ENCODE results near the gene FBRSL1. TPM values are rescaled to one million over a fixed set of nuclear protein-coding genes. Genes with fewer than 3 reads are reported as not detected.

The FBRSL1 gene
- total and polyA plus RNA-seq, 4 donors = 2.5 to 35.5 (median 5.6) TPM

DNA sequence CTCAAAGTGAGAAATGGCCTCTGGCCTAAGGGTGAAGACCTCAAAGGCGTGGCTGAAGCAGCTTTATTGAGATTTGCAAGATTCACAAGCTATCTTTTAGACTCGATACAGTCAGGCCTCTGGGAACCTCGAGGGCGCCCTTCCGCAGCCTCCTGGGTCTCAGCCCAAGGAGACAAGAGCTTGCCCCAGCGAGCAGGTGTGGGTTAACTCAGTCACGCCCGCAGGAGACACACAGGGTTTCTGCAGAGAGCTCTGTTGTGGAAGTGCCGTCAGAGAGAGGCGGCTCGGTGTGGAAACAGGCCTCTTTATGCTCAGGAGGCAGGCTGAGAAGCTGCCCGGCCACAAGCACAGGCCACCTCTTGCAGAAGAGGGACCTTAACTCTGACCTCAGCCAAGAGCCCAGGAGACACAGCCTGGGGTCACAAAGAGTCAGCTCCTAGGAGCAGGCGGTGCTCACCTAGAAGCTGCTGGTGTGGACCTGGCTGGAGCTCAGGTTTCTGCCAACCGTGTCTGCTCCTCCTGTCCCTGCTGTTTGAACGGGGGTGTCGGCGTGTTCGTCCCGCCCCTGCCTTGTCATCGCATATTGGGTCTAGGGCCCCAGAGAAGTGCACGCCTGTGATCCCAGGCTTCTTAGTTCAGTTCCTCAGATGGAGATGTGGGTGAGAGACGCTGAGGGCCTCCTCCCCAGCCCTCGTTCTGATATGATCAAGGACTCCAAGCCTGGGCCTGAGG lies 42.1 kb upstream of the FBRSL1 start:
- WGBS = 79% methylated on average over 23 of the region's 23 CpGs
- no peak for DNase-seq (ENCODE audit: low spot score)
- Histone ChIP-seq H3K9me3 (ENCODE audit: control insufficient read depth in 4 of 4, low read length in 3 of 4) (no peaks in the 10 kb centered on the region), H3K4me1 (ENCODE audit: control insufficient read depth in 4 of 4, insufficient read depth in 4 of 4, low read length in 3 of 4) (peaks cover 0 to 3% (median 0%) of the 10 kb centered on the region in 4 donors), H3K4me3 (ENCODE audit: low read depth in 1 of 3, low read length in 3 of 3) (no peak overlapping the region), H3K9ac (ENCODE audit: low read depth in 1 of 2, low read length in 2 of 2) (no peak overlapping the region), H3K27ac (ENCODE audit: low read depth in 1 of 2, low read length in 2 of 2) (no peak overlapping the region), H3K27me3 (ENCODE audit: control insufficient read depth in 4 of 4, insufficient read depth in 4 of 4, low read length in 3 of 4) (no peaks in the 10 kb centered on the region), H3K36me3 (ENCODE audit: control insufficient read depth in 4 of 4, insufficient read depth in 3 of 4, low read depth in 1 of 4, low read length in 3 of 4) (no peaks in the 10 kb centered on the region)
- TF ChIP-seq, protein P1, sequence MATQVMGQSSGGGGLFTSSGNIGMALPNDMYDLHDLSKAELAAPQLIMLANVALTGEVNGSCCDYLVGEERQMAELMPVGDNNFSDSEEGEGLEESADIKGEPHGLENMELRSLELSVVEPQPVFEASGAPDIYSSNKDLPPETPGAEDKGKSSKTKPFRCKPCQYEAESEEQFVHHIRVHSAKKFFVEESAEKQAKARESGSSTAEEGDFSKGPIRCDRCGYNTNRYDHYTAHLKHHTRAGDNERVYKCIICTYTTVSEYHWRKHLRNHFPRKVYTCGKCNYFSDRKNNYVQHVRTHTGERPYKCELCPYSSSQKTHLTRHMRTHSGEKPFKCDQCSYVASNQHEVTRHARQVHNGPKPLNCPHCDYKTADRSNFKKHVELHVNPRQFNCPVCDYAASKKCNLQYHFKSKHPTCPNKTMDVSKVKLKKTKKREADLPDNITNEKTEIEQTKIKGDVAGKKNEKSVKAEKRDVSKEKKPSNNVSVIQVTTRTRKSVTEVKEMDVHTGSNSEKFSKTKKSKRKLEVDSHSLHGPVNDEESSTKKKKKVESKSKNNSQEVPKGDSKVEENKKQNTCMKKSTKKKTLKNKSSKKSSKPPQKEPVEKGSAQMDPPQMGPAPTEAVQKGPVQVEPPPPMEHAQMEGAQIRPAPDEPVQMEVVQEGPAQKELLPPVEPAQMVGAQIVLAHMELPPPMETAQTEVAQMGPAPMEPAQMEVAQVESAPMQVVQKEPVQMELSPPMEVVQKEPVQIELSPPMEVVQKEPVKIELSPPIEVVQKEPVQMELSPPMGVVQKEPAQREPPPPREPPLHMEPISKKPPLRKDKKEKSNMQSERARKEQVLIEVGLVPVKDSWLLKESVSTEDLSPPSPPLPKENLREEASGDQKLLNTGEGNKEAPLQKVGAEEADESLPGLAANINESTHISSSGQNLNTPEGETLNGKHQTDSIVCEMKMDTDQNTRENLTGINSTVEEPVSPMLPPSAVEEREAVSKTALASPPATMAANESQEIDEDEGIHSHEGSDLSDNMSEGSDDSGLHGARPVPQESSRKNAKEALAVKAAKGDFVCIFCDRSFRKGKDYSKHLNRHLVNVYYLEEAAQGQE (IDR thresholded peaks at IDR 0.05) = no peak
- no peak for TF ChIP-seq NR2F2 (IDR thresholded peaks at IDR 0.05)
- no peak for TF ChIP-seq CTCF (IDR thresholded peaks at IDR 0.05; ENCODE audit: low read depth, low read length, missing input control)
- TF ChIP-seq RAD21 (IDR thresholded peaks at IDR 0.05) = no peak
- no peak for TF ChIP-seq RXRA (IDR thresholded peaks at IDR 0.05)
- TF ChIP-seq, protein P2, sequence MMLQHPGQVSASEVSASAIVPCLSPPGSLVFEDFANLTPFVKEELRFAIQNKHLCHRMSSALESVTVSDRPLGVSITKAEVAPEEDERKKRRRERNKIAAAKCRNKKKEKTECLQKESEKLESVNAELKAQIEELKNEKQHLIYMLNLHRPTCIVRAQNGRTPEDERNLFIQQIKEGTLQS (IDR thresholded peaks at IDR 0.05) = no peak
- TF ChIP-seq HNF4G (IDR thresholded peaks at IDR 0.05) = no peak
- no peak for TF ChIP-seq EGR1 (IDR thresholded peaks at IDR 0.05; ENCODE audit: low read depth in 2 of 2)

GRCh38 chr12:132448463-132448820 lies 41.5 kb upstream of the FBRSL1 start:
- no peaks in the 10 kb centered on the region for H3K36me3 ChIP-seq (ENCODE audit: control insufficient read depth in 4 of 4, insufficient read depth in 3 of 4, low read depth in 1 of 4, low read length in 3 of 4)
- TF ChIP-seq FOXA2 (IDR thresholded peaks at IDR 0.05) (no peak), CTCF (IDR thresholded peaks at IDR 0.05; ENCODE audit: low read depth, low read length, missing input control) (no peak), EGR1 (IDR thresholded peaks at IDR 0.05; ENCODE audit: low read depth in 2 of 2) (no peak), MAX (IDR thresholded peaks at IDR 0.05) (no peak), FOXA1 (IDR thresholded peaks at IDR 0.05) (no peak), JUND (IDR thresholded peaks at IDR 0.05) (no peak), HNF4A (conservative IDR thresholded peaks at IDR 0.05) (no peak)
- TF ChIP-seq, protein P3, sequence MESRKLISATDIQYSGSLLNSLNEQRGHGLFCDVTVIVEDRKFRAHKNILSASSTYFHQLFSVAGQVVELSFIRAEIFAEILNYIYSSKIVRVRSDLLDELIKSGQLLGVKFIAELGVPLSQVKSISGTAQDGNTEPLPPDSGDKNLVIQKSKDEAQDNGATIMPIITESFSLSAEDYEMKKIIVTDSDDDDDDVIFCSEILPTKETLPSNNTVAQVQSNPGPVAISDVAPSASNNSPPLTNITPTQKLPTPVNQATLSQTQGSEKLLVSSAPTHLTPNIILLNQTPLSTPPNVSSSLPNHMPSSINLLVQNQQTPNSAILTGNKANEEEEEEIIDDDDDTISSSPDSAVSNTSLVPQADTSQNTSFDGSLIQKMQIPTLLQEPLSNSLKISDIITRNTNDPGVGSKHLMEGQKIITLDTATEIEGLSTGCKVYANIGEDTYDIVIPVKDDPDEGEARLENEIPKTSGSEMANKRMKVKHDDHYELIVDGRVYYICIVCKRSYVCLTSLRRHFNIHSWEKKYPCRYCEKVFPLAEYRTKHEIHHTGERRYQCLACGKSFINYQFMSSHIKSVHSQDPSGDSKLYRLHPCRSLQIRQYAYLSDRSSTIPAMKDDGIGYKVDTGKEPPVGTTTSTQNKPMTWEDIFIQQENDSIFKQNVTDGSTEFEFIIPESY (IDR thresholded peaks at IDR 0.05) = no peak
- peaks cover 0 to 3% (median 0%) of the 10 kb centered on the region in 4 donors for H3K4me1 ChIP-seq (ENCODE audit: control insufficient read depth in 4 of 4, insufficient read depth in 4 of 4, low read length in 3 of 4)
- H3K4me3 ChIP-seq (ENCODE audit: low read depth in 1 of 3, low read length in 3 of 3) = no peak overlapping the region
- H3K9me3 ChIP-seq (ENCODE audit: control insufficient read depth in 4 of 4, low read length in 3 of 4) = no peaks in the 10 kb centered on the region
- 86% methylated on average over 10 of the region's 10 CpGs for WGBS
- DNase-seq (ENCODE audit: low spot score) = no peak
- no peak overlapping the region for H3K27ac ChIP-seq (ENCODE audit: low read depth in 1 of 2, low read length in 2 of 2)
- no peak overlapping the region for H3K9ac ChIP-seq (ENCODE audit: low read depth in 1 of 2, low read length in 2 of 2)
- no peaks in the 10 kb centered on the region for H3K27me3 ChIP-seq (ENCODE audit: control insufficient read depth in 4 of 4, insufficient read depth in 4 of 4, low read length in 3 of 4)

Data from liver (tissue), 9 donors.